Activated CD8-positive, alpha-beta T cell treated with anti-CD3 and anti-CD28 coated beads for 36 hours (primary cell): Measurements from ENCODE around the gene DPF1. TPM values are rescaled to one million over a fixed set of nuclear protein-coding genes. Genes with fewer than 3 reads are reported as not detected.

Experiments used
- ATAC-seq: fragments of 200-7000 bp; cut with Tn5 transposase; one replicate; pipeline ENCODE4 v1.10.0; 2021; ENCODE audit warnings: mild to moderate bottlenecking, moderate library complexity
- CTCF ChIA-PET: fragments of 350-600 bp; sonication (Branson Sonifier 250); formaldehyde crosslinking; loops from one replicate; lab custom pipeline; 2021; ENCODE audit warnings: antibody characterized with exemption; lab: Charles Lee
- POLR2A ChIA-PET: fragments of 350-600 bp; sonication (Branson Sonifier 250); formaldehyde crosslinking; loops from one replicate; lab custom pipeline; 2021; ENCODE audit warnings: antibody characterized with exemption; lab: Charles Lee
- DNase-seq: peaks from one replicate; pipeline ENCODE4 v3.0.0-alpha.2; 2020
- H3K27ac Mint-ChIP-seq: one replicate; pipeline ENCODE4 v1.8.0; 2021; ENCODE audit warnings: mild to moderate bottlenecking, mixed read lengths
- H3K27me3 Mint-ChIP-seq: one replicate; pipeline ENCODE4 v1.8.0; 2021; ENCODE audit warnings: mixed read lengths
- H3K36me3 Mint-ChIP-seq: one replicate; pipeline ENCODE4 v1.8.0; 2021; ENCODE audit warnings: low read depth, mixed read lengths
- H3K4me1 Mint-ChIP-seq: one replicate; pipeline ENCODE4 v1.8.0; 2021; ENCODE audit warnings: low read depth, mixed read lengths
- H3K4me3 Mint-ChIP-seq: one replicate; pipeline ENCODE4 v1.8.0; 2021; ENCODE audit warnings: mild to moderate bottlenecking, moderate library complexity, mixed read lengths
- H3K9me3 Mint-ChIP-seq: one replicate; pipeline ENCODE4 v1.8.0; 2021; ENCODE audit warnings: mixed read lengths
- intact Hi-C: fragments of 100-400 bp; cut with micrococcal nuclease; formaldehyde crosslinking; loops from one replicate; pipeline ENCODE4 v1.10.0; 2022
- total RNA-seq, 2 experiments: library from RNA; stranded (reverse); gene quantifications; one replicate each; pipeline ENCODE4 v1.2.3, GENCODE V29; 2021
- TF ChIP-seq, protein P1 (sequence below): fragments of 200-600 bp; IDR thresholded peaks from one replicate; pipeline ENCODE4 v1.8.0; 2022; ENCODE audit warnings: antibody characterized with exemption, mild to moderate bottlenecking

The DPF1 gene
- total RNA-seq, 2 experiments from 2014 or later = 0.47 to 1.0 TPM

DNA sequence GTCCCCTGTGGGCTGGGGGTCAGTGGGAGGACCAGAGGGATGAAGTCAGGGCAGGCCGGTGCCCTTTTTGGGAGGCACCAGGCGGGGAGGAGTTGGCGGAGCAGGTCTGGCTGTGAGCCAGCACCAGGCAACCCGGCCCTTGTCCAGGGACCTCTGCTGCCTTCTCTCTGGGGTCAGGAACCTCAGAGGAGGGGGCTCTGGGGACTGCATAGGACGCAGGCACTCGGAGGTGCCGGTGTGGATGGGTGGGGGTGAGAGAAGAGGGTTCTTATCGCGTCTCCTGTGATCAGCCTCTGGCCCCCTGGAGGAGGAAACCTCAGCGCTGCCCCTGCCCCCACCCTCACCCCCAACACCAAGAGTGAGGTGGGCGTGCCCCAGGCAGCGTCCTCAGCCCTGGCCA is 16.5 kb downstream of the DPF1 start:
- no peak for ATAC-seq
- intact Hi-C loops = no loop called here
- TF ChIP-seq, protein P1, sequence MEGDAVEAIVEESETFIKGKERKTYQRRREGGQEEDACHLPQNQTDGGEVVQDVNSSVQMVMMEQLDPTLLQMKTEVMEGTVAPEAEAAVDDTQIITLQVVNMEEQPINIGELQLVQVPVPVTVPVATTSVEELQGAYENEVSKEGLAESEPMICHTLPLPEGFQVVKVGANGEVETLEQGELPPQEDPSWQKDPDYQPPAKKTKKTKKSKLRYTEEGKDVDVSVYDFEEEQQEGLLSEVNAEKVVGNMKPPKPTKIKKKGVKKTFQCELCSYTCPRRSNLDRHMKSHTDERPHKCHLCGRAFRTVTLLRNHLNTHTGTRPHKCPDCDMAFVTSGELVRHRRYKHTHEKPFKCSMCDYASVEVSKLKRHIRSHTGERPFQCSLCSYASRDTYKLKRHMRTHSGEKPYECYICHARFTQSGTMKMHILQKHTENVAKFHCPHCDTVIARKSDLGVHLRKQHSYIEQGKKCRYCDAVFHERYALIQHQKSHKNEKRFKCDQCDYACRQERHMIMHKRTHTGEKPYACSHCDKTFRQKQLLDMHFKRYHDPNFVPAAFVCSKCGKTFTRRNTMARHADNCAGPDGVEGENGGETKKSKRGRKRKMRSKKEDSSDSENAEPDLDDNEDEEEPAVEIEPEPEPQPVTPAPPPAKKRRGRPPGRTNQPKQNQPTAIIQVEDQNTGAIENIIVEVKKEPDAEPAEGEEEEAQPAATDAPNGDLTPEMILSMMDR = no peak
- H3K36me3 Mint-ChIP-seq = peaks cover 4% of the 10 kb centered on the region
- no peak overlapping the region for H3K27ac Mint-ChIP-seq
- no peaks in the 10 kb centered on the region for H3K9me3 Mint-ChIP-seq
- H3K4me1 Mint-ChIP-seq = peaks cover 10% of the 10 kb centered on the region
- H3K4me3 Mint-ChIP-seq = no peak overlapping the region
- POLR2A ChIA-PET = no interaction called here
- no peak for DNase-seq
- peaks cover 29% of the 10 kb centered on the region for H3K27me3 Mint-ChIP-seq
- CTCF ChIA-PET = no interaction called here

DNA sequence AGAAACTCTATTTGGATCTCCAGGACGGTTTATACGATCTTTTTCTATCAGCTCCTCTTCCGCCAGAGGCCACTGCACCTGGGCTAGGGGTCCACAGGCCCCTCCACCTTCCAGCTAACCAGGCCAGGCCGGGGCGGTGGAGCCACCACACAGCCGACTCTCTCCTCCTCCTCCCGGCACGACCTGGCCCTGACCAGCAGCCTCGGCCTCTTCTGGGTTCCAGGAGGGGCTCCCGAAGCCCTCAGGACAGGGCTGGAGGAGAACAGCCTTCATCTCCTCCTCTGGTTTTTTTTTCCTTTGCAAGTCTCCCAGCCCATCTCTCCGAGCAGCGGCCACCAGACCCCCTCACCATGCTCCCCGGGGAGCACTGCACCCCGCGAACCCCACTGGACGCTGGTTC is 17.1 kb downstream of the DPF1 start:
- ATAC-seq (no peak), DNase-seq (no peak)
- ChIA-PET POLR2A (no interaction called here), CTCF (no interaction called here)
- Mint-ChIP-seq H3K27ac (no peak overlapping the region), H3K4me3 (no peak overlapping the region), H3K27me3 (peaks cover 25% of the 10 kb centered on the region), H3K9me3 (no peaks in the 10 kb centered on the region), H3K4me1 (peaks cover 10% of the 10 kb centered on the region), H3K36me3 (peaks cover 4% of the 10 kb centered on the region)
- intact Hi-C loops = no loop called here
- TF ChIP-seq, protein P1 = no peak

DNA sequence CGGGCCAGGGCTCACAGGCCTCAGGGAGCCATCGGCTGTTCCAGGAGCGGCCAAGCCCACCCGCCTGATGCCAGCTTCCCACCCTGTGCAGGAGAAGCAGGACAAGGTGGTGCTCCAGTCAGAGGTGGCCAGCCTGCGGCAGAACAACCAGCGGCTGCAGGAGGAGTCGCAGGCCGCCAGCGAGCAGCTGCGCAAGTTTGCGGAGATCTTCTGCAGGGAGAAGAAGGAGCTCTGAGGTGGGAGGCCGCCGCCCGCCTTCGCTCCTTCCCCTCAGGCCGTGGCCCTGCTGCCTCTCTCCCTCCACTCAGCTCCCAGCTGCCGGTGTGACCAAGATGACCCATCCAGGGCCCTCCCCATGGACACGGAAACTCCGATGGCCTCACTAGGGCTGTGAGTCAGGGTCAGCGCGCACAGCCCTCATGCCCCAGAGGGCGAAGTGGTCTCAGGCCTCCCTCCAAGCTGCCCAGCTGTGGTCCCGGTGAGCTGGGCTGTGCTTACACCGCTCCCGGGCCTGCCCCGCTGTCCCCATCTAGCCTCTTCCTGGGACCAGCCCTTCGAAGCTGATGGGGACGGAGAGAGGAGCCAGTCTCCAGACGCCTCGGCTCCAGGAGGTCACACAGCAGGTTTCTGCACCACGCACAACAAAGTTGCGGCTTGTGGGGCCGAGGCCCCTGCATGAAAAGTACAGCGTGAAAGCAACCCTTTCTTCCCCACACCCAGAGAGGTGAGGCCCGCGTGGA is 17.8 kb downstream of the DPF1 start:
- intact Hi-C loops = no loop called here
- peaks cover 4% of the 10 kb centered on the region for H3K36me3 Mint-ChIP-seq
- no peak for DNase-seq
- no peak overlapping the region for H3K27ac Mint-ChIP-seq
- ATAC-seq = no peak
- peaks cover 10% of the 10 kb centered on the region for H3K4me1 Mint-ChIP-seq
- ChIA-PET CTCF (no interaction called here), POLR2A (no interaction called here)
- no peak overlapping the region for H3K4me3 Mint-ChIP-seq
- no peaks in the 10 kb centered on the region for H3K9me3 Mint-ChIP-seq
- TF ChIP-seq, protein P1 = no peak
- H3K27me3 Mint-ChIP-seq = peaks cover 24% of the 10 kb centered on the region

DNA sequence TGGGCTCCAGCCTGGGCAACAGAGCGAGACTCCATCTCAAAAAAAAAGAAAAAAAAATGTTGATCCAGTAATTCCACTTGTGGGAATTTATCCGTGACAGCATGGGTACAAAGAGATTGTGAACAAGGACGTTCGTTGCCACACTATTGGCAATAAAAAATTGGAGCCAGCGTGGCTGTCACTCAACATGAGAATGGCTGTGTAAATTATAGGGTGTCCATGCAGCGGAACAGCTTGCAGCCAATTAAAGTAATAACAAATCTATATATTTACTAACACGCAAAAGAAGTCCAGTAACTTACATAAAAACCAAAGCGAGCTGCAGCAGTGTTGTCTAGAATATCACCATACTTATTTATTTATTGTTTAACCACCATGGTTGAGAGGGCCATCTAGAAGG is 19.3 kb downstream of the DPF1 start:
- intact Hi-C loops = no loop called here
- peaks cover under 1% of the 10 kb centered on the region for H3K4me1 Mint-ChIP-seq
- ATAC-seq (no peak), DNase-seq (no peak)
- H3K9me3 Mint-ChIP-seq = no peaks in the 10 kb centered on the region
- H3K27me3 Mint-ChIP-seq = peaks cover 11% of the 10 kb centered on the region
- TF ChIP-seq, protein P1 = no peak
- ChIA-PET CTCF (no interaction called here), POLR2A (no interaction called here)
- no peak overlapping the region for H3K27ac Mint-ChIP-seq
- H3K36me3 Mint-ChIP-seq = peaks cover 3% of the 10 kb centered on the region
- H3K4me3 Mint-ChIP-seq = no peak overlapping the region

DNA sequence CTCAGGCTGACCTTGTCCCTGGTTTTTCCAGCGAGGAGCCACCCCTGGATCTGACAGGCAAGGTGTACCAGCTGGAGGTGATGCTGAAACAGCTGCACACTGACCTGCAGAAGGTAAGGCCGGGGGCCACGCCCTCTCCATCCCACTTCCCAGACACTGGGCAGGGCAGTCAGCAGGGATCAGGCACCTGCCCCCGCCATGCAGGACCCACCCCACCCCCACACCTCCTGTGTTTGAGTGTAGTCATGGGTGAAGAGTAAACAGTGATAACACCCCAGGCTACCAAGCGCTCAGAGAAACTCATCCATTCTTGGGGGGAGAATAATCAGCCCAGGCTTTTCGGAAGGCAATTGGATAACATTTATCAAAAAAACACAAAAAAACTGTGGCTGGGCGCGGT is 19.9 kb downstream of the DPF1 start:
- no peaks in the 10 kb centered on the region for H3K4me1 Mint-ChIP-seq
- no peak overlapping the region for H3K27ac Mint-ChIP-seq
- ChIA-PET CTCF (no interaction called here), POLR2A (no interaction called here)
- intact Hi-C loops = no loop called here
- ATAC-seq (no peak), DNase-seq (no peak)
- no peaks in the 10 kb centered on the region for H3K9me3 Mint-ChIP-seq
- TF ChIP-seq, protein P1 = no peak
- H3K36me3 Mint-ChIP-seq = peaks cover 2% of the 10 kb centered on the region
- H3K27me3 Mint-ChIP-seq = peaks cover 6% of the 10 kb centered on the region
- no peak overlapping the region for H3K4me3 Mint-ChIP-seq
